HepG2 (cell line): ENCODE data around the gene DUSP22. TPM values are rescaled to one million over a fixed set of nuclear protein-coding genes. Genes with fewer than 3 reads are reported as not detected.

Source experiments
- EEA1 ChIP-seq: sonication (generic); formaldehyde crosslinking; IDR thresholded peaks from 2 replicates; pipeline ENCODE4 v1.5.1; 2020; ENCODE audit warnings: mild to moderate bottlenecking, missing genetic modification reagents, borderline replicate concordance
- ZBTB42 ChIP-seq: sonication (generic); formaldehyde crosslinking; IDR thresholded peaks from 2 replicates; pipeline ENCODE4 v1.5.0; 2020; ENCODE audit warnings: mild to moderate bottlenecking, missing genetic modification reagents
- ZMYM4 ChIP-seq: sonication (generic); formaldehyde crosslinking; IDR thresholded peaks from 2 replicates; pipeline ENCODE4 v1.8.1; 2023; ENCODE audit warnings: mild to moderate bottlenecking, missing genetic modification reagents
- ZNF589 ChIP-seq: sonication (generic); formaldehyde crosslinking; conservative IDR thresholded peaks from 2 replicates; pipeline ENCODE4 v1.8.0; 2022; ENCODE audit warnings: mild to moderate bottlenecking, moderate library complexity, missing genetic modification reagents
- ZNF841 ChIP-seq: sonication (generic); formaldehyde crosslinking; IDR thresholded peaks from 2 replicates; pipeline ENCODE4 v1.8.1; 2023; ENCODE audit warnings: missing genetic modification reagents, borderline replicate concordance
- ZSCAN25 ChIP-seq: sonication (generic); formaldehyde crosslinking; IDR thresholded peaks from 2 replicates; pipeline ENCODE4 v1.8.0; 2022; ENCODE audit warnings: mild to moderate bottlenecking, missing genetic modification reagents
- polyA plus RNA-seq, 8 experiments: library from polyadenylated mRNA; depleted of rRNA in 3 of 8; stranded (reverse) in 7 of 8; unstranded in 1 of 8; fragments of >200 nt; fragmentation: Illumina TruSeq in 4 of 8; extraction: Trizol in 4 of 8; gene quantifications; 2 replicates each; pipeline versions ENCODE4 v1.2.1 to v1.2.3, GENCODE V29; 2011 to 2016; ENCODE audit warnings: low read depth in 4 of 8, missing spikeins in 1 of 8, mixed read lengths in 1 of 8; ENCODE audit not compliant: insufficient read depth in 1 of 8
- total RNA-seq, 5 experiments: library from RNA; depleted of rRNA; stranded (reverse); fragments of >200 nt; fragmentation: Illumina TruSeq; extraction: Trizol; gene quantifications; 2 replicates each; pipeline ENCODE4 v1.2.3, GENCODE V29; 2016; ENCODE audit warnings: low read depth in 1 of 5
- TF ChIP-seq, protein P1 (sequence below): sonication (generic); formaldehyde crosslinking; IDR thresholded peaks from 2 replicates; pipeline ENCODE4 v1.4.0; 2020; ENCODE audit warnings: missing genetic modification reagents
- TF ChIP-seq, protein P2 (sequence below), 2 experiments: fragments of 450-650 bp in 1 of 2; sonication (generic) in 1 of 2; formaldehyde crosslinking in 1 of 2; IDR thresholded peaks; 2 replicates each; pipeline versions ENCODE4 v1.6.1 to v1.8.0; 2016 to 2022; ENCODE audit warnings: antibody characterized with exemption in 1 of 2, mild to moderate bottlenecking in 1 of 2, missing genetic modification reagents in 1 of 2
- TF ChIP-seq, protein P3 (sequence below): sonication (generic); formaldehyde crosslinking; IDR thresholded peaks from 2 replicates; pipeline ENCODE4 v1.4.0; 2020; ENCODE audit warnings: mild to moderate bottlenecking, missing genetic modification reagents, borderline replicate concordance

Gene DUSP22
- total and polyA plus RNA-seq, 2 of the 13 experiments (the other 11 are each of a cell fraction or from before 2014, with no cell fraction given) = 20.2 to 32.8 TPM

DNA sequence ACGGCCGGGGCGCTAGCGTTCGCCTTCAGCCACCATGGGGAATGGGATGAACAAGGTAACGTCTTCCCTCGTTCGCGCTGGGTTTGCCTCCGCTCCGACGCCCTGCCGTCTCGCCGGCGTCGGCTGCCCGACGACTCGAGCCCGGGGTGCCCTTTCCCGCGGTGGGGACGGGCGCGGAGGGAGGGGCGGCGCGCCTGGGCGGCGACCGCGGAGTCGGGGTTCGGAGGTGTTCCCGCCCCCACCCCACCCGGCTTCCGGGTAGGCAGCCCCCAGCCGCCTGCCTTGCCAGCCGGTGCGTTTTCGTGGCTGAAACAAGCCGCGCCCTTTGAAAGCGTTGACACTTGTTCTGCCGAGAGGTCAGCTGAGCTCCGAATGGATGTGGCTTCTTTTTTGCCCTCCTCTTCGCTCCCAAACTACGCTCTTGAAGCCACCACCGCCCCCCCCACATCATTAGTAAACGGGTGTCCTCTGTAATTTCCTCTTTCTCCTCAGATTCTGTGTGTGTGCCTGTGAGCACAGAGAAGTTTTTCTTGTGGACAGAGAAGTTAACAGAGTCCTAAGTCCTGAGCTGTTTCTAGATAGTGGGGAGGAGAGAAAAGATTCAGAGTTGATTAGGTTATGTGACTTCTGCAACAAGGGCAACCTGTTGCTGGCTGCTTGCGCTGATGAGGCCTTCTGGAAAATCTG, 362 bp downstream of the DUSP22 start (continued):
- TF ChIP-seq, protein P1, sequence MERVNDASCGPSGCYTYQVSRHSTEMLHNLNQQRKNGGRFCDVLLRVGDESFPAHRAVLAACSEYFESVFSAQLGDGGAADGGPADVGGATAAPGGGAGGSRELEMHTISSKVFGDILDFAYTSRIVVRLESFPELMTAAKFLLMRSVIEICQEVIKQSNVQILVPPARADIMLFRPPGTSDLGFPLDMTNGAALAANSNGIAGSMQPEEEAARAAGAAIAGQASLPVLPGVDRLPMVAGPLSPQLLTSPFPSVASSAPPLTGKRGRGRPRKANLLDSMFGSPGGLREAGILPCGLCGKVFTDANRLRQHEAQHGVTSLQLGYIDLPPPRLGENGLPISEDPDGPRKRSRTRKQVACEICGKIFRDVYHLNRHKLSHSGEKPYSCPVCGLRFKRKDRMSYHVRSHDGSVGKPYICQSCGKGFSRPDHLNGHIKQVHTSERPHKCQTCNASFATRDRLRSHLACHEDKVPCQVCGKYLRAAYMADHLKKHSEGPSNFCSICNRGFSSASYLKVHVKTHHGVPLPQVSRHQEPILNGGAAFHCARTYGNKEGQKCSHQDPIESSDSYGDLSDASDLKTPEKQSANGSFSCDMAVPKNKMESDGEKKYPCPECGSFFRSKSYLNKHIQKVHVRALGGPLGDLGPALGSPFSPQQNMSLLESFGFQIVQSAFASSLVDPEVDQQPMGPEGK = peak; percentile 76
- TF ChIP-seq, protein P2, sequence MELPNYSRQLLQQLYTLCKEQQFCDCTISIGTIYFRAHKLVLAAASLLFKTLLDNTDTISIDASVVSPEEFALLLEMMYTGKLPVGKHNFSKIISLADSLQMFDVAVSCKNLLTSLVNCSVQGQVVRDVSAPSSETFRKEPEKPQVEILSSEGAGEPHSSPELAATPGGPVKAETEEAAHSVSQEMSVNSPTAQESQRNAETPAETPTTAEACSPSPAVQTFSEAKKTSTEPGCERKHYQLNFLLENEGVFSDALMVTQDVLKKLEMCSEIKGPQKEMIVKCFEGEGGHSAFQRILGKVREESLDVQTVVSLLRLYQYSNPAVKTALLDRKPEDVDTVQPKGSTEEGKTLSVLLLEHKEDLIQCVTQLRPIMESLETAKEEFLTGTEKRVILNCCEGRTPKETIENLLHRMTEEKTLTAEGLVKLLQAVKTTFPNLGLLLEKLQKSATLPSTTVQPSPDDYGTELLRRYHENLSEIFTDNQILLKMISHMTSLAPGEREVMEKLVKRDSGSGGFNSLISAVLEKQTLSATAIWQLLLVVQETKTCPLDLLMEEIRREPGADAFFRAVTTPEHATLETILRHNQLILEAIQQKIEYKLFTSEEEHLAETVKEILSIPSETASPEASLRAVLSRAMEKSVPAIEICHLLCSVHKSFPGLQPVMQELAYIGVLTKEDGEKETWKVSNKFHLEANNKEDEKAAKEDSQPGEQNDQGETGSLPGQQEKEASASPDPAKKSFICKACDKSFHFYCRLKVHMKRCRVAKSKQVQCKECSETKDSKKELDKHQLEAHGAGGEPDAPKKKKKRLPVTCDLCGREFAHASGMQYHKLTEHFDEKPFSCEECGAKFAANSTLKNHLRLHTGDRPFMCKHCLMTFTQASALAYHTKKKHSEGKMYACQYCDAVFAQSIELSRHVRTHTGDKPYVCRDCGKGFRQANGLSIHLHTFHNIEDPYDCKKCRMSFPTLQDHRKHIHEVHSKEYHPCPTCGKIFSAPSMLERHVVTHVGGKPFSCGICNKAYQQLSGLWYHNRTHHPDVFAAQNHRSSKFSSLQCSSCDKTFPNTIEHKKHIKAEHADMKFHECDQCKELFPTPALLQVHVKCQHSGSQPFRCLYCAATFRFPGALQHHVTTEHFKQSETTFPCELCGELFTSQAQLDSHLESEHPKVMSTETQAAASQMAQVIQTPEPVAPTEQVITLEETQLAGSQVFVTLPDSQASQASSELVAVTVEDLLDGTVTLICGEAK (IDR thresholded peaks at IDR 0.05) = no peak
- TF ChIP-seq, protein P2 (CRISPR knock-in tag; IDR thresholded peaks at IDR 0.05) = peak; percentile 64; the same call in 1 of the 2 replicates
- TF ChIP-seq, protein P3, sequence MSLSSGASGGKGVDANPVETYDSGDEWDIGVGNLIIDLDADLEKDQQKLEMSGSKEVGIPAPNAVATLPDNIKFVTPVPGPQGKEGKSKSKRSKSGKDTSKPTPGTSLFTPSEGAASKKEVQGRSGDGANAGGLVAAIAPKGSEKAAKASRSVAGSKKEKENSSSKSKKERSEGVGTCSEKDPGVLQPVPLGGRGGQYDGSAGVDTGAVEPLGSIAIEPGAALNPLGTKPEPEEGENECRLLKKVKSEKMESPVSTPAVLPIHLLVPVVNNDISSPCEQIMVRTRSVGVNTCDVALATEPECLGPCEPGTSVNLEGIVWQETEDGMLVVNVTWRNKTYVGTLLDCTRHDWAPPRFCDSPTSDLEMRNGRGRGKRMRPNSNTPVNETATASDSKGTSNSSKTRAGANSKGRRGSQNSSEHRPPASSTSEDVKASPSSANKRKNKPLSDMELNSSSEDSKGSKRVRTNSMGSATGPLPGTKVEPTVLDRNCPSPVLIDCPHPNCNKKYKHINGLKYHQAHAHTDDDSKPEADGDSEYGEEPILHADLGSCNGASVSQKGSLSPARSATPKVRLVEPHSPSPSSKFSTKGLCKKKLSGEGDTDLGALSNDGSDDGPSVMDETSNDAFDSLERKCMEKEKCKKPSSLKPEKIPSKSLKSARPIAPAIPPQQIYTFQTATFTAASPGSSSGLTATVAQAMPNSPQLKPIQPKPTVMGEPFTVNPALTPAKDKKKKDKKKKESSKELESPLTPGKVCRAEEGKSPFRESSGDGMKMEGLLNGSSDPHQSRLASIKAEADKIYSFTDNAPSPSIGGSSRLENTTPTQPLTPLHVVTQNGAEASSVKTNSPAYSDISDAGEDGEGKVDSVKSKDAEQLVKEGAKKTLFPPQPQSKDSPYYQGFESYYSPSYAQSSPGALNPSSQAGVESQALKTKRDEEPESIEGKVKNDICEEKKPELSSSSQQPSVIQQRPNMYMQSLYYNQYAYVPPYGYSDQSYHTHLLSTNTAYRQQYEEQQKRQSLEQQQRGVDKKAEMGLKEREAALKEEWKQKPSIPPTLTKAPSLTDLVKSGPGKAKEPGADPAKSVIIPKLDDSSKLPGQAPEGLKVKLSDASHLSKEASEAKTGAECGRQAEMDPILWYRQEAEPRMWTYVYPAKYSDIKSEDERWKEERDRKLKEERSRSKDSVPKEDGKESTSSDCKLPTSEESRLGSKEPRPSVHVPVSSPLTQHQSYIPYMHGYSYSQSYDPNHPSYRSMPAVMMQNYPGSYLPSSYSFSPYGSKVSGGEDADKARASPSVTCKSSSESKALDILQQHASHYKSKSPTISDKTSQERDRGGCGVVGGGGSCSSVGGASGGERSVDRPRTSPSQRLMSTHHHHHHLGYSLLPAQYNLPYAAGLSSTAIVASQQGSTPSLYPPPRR (CRISPR knock-in tag) = no peak
- peak; percentile 91 for TF ChIP-seq EEA1 (CRISPR knock-in tag)
- TF ChIP-seq ZNF589 = no peak; the same call in 1 of the 2 replicates
- peak; percentile 86 for TF ChIP-seq ZMYM4 (CRISPR knock-in tag)
- peak; percentile 69; the same call in 1 of the 2 replicates for TF ChIP-seq ZBTB42
- peak; percentile 65 for TF ChIP-seq ZNF841 (CRISPR knock-in tag)
- peak; percentile 90 for TF ChIP-seq ZSCAN25
